Measurements from ENCODE around the gene MFSD6.
A peak's percentile ranks its signal among the peaks of the same experiment; 100 is the strongest.

The MFSD6 gene

GRCh38 chr2:190534310-190535120 is 126.4 kb downstream of the MFSD6 start, which contains the start of gene NEMP2:
TSS of gene NEMP2 (minus strand) at chr2:190534722. CDS start at chr2:190534655, 67 bp downstream.
- peak; percentile 74 to 78 for DNase-seq

- DNase-seq = no peak
Measured at GRCh38 chr2:190535121-190535439, 126.9 kb downstream of the MFSD6 start.

- no peak for DNase-seq
Measured at GRCh38 chr2:190535586-190535985, 127.4 kb downstream of the MFSD6 start.

DNA sequence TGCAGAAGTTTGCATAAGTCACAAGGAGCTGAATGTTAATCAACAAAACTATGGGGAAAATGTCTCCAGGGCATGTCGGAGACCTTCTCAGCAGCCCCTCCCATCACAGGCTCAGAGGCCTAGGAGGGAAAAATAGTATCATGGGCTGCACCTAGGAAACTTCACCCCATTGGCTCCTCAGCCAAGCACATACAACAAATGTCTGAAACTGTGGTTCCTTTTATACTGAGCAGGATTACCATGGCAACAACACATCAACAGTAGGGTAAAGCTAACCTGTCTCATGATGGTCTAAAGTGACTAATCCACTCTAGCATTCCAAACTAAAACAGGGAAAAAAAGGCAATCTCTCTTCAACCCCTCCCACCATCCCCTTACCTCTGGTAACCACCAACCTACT is 129.6 kb downstream of the MFSD6 start:
- DNase-seq = no peak

DNA sequence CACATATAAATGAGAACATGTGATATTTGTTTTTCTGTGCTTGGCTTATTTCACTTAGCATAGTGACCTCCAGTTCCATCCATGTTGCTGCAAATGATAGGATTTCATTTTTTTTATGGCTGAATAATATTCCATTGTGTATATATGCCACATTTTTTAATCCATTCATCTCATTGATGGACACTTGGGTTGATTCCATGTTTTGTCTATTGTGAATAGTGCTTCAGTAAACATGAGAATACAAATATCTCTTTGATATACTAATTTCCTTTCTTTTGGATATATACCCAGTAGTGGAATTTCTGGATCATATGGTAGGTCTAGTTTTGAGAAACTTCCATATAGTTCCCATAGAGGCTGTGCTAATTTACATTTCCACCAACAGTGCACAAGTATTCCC is 130.0 kb downstream of the MFSD6 start:
- no peak for DNase-seq

GRCh38 chr2:190540048-190540447 is 131.9 kb downstream of the MFSD6 start:
- no peak for DNase-seq

- no peak for DNase-seq
Measured at GRCh38 chr2:190545093-190545492, 136.9 kb downstream of the MFSD6 start.

DNA sequence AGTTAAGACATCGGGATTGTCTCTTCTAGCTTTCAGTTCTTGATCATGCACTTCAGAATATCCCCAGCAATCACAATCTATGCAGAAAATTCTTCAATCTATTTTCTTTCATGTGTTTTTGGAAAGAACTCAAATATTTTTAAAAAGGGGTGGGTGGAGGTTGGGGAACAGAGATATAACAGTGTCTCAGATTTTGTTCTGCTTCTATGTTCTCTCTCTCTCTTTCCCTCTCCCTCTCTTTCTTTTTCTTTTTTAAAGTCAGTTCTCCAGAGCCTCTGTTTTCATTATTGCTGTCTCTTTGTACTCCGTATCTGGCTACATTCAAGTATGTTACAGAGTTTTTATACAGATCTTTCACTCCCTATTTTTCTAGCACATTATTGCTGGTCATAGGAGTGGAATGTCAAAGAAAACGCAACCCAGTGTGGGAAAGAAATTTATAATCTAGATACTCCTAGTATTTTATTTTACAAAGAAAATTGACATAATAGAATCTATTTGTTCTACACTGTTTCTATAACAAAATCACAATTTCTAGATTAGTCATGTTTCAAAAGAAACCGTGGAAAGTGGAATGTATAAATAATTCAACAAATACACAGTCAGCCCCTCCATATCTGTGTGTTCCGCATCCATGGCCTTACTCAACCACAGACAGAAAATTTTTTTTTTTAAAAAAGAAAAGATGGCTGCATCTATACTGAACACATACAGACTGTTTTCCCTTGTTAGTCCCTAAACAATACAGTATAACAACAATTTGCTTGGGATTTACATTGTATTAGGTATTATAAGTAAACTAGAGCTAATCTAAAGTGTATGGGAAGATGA is 137.6 kb downstream of the MFSD6 start:
- no peak for DNase-seq

DNA sequence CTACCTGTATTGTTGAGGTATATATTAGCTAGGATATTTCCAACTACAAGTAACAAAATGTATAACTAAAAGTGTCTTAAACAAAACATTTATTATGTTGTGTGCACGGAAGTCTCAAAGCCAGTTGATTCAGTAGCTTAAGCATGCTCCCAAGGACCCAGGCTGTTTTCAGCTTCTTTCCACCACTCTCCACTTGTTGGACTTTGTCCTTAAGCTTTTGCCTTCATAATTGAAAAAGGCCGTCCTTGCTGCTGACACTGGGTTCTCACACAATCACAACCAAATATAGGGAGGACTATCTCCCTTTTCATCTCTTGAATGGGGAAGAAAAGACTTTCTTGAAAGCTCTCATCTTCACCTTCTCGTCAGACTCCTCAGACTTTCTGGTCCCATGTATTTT is 138.6 kb downstream of the MFSD6 start:
- DNase-seq = no peak

DNA sequence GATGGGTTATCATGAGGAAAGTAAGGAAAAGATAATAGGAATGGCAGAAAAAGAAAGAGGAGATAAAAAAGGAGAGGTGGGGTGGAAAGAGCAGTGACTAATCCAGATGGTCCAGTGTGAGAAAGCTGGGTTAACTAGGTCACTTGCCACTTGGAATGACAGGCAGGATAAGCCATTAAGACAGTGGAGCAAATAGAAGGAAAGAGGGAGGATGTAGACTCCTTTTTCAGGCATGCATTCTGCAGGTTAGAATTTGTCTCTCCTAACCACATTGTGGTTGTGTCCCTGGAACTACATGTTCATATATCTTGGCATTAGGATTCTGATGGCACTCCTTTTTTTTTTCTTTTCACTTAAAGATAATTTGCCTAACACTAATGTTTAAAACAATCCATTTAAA is 139.7 kb downstream of the MFSD6 start:
- DNase-seq = no peak

DNA sequence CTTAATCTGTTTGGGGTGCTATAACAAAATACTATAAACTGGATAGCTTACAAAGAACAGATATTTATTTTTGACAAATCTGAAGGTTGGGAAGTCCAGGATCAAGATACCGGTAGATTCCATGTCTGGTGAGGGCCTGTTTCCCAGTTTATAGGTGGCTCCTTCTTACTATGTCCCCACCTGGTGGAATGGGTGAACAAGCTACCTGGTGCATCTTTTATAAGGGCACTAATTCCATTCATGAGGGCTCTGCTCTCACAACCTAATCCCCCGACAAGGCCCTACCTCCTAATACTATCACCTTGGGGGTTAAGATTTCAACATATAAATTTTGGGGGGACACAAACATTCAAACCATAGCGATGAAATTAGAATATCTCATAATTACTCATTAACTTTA is 142.0 kb downstream of the MFSD6 start:
- DNase-seq = no peak

Data from activated CD4-positive, alpha-beta T cell treated with anti-CD3 and anti-CD28 coated beads for 4 hours (primary cell).